A549 treated with GW870086 at 1 μM for 4 hours (cell line): Measurements from ENCODE around the gene PARD3B. TPM values are rescaled to one million over a fixed set of nuclear protein-coding genes. Genes with fewer than 3 reads are reported as not detected.

Experiments used
- total RNA-seq: library from RNA; stranded (reverse); fragments of 200-300 nt; extraction: Qiagen RNA extraction; gene quantifications from 5 replicates; pipeline ENCODE4 v1.2.3, GENCODE V29; 2022; ENCODE audit warnings: low read depth

Gene PARD3B, protein sequence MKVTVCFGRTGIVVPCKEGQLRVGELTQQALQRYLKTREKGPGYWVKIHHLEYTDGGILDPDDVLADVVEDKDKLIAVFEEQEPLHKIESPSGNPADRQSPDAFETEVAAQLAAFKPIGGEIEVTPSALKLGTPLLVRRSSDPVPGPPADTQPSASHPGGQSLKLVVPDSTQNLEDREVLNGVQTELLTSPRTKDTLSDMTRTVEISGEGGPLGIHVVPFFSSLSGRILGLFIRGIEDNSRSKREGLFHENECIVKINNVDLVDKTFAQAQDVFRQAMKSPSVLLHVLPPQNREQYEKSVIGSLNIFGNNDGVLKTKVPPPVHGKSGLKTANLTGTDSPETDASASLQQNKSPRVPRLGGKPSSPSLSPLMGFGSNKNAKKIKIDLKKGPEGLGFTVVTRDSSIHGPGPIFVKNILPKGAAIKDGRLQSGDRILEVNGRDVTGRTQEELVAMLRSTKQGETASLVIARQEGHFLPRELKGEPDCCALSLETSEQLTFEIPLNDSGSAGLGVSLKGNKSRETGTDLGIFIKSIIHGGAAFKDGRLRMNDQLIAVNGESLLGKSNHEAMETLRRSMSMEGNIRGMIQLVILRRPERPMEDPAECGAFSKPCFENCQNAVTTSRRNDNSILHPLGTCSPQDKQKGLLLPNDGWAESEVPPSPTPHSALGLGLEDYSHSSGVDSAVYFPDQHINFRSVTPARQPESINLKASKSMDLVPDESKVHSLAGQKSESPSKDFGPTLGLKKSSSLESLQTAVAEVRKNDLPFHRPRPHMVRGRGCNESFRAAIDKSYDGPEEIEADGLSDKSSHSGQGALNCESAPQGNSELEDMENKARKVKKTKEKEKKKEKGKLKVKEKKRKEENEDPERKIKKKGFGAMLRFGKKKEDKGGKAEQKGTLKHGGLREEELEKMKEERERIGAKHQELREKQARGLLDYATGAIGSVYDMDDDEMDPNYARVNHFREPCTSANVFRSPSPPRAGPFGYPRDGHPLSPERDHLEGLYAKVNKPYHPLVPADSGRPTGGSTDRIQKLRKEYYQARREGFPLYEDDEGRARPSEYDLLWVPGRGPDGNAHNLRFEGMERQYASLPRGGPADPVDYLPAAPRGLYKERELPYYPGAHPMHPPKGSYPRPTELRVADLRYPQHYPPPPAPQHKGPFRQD (N-terminal part only)
- 0.70 to 1.4 TPM (median 0.88 TPM) in 5 replicates for total RNA-seq

GRCh38 chr2:204544961-204545860 lies at the start of gene PARD3B:
PARD3B (plus strand) TSS chr2:204545475; CDS start chr2:204546000, 525 bp downstream.

